Sigmoid colon (tissue), 4 donors: ENCODE data around the gene CD300A.

Source experiments
- EP300 ChIP-seq, 4 donors: sonication (generic); formaldehyde crosslinking; IDR thresholded peaks; one replicate each; pipeline ENCODE4 v1.6.1; 2017; ENCODE audit warnings: antibody characterized with exemption in 4 of 4
- POLR2A ChIP-seq, 2 donors: fragments of 450-650 bp; IDR thresholded peaks; one replicate each; pipeline ENCODE4 v1.6.1; 2016; ENCODE audit warnings: antibody characterized with exemption in 2 of 2, mild to moderate bottlenecking in 2 of 2, moderate library complexity in 2 of 2
- POLR2AphosphoS5 ChIP-seq, 4 donors: sonication (generic); formaldehyde crosslinking; IDR thresholded peaks; one replicate each; pipeline ENCODE4 v1.6.1; 2017; ENCODE audit warnings: antibody characterized with exemption in 4 of 4
- TF ChIP-seq, protein P1 (sequence below), 4 experiments: fragments of 450-650 bp in 3 of 4; fragments of 200-600 bp in 1 of 4; IDR thresholded peaks; one replicate each; pipeline ENCODE4 v1.5.1; 2016 to 2019; ENCODE audit warnings: antibody characterized with exemption in 4 of 4, mild to moderate bottlenecking in 3 of 4, moderate library complexity in 2 of 4

- TF ChIP-seq POLR2A (IDR thresholded peaks at IDR 0.05) (no peak), EP300 (IDR thresholded peaks at IDR 0.05) (peak in 1 of 4 donors; percentile 6), POLR2AphosphoS5 (IDR thresholded peaks at IDR 0.05) (peak in 1 of 4 donors; percentile 16)
- TF ChIP-seq, protein P1, sequence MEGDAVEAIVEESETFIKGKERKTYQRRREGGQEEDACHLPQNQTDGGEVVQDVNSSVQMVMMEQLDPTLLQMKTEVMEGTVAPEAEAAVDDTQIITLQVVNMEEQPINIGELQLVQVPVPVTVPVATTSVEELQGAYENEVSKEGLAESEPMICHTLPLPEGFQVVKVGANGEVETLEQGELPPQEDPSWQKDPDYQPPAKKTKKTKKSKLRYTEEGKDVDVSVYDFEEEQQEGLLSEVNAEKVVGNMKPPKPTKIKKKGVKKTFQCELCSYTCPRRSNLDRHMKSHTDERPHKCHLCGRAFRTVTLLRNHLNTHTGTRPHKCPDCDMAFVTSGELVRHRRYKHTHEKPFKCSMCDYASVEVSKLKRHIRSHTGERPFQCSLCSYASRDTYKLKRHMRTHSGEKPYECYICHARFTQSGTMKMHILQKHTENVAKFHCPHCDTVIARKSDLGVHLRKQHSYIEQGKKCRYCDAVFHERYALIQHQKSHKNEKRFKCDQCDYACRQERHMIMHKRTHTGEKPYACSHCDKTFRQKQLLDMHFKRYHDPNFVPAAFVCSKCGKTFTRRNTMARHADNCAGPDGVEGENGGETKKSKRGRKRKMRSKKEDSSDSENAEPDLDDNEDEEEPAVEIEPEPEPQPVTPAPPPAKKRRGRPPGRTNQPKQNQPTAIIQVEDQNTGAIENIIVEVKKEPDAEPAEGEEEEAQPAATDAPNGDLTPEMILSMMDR (IDR thresholded peaks at IDR 0.05): no peak
These were observed 22.0 kb upstream of the CD300A start for GRCh38 chr17:74444406-74444805.
